Ovary (tissue), 9 donors: Measurements from ENCODE around the gene KRT7. TPM values are rescaled to one million over a fixed set of nuclear protein-coding genes. Genes with fewer than 3 reads are reported as not detected.

Experiments
- DNase-seq, 5 donors: peaks; one replicate each; pipeline ENCODE4 v3.0.0-alpha.2; 2019 to 2020
- H3K27ac ChIP-seq, 2 donors: fragments of 200-600 bp; one replicate each; pipeline versions ENCODE4 v1.5.1 to v1.8.0; 2019 to 2022
- H3K27me3 ChIP-seq: fragments of 200-600 bp; one replicate; pipeline ENCODE4 v1.8.0; 2022
- H3K36me3 ChIP-seq: fragments of 200-600 bp; sonication (generic); one replicate; pipeline ENCODE4 v1.5.1; 2019
- H3K4me1 ChIP-seq: one replicate; pipeline ENCODE4 v1.8.1; 2013; ENCODE audit warnings: mild to moderate bottlenecking, moderate library complexity; ENCODE audit not compliant: insufficient read depth
- H3K4me3 ChIP-seq: fragments of 200-600 bp; sonication (generic); one replicate; pipeline ENCODE4 v1.5.1; 2017
- H3K9me3 ChIP-seq, 2 donors: fragments of 200-600 bp in 1 of 2; sonication (generic) in 1 of 2; one replicate each; pipeline versions ENCODE4 v1.5.1 to v1.8.1; 2013 to 2019; ENCODE audit warnings: mild to moderate bottlenecking in 1 of 2, moderate library complexity in 1 of 2
- CTCF ChIP-seq, 3 donors: fragments of 450-650 bp in 2 of 3; fragments of 200-600 bp in 1 of 3; IDR thresholded peaks; one replicate each; pipeline versions ENCODE4 v1.5.1 to v1.8.0; 2016 to 2022; ENCODE audit warnings: antibody characterized with exemption in 3 of 3, mild to moderate bottlenecking in 1 of 3
- EP300 ChIP-seq: sonication (generic); formaldehyde crosslinking; IDR thresholded peaks from one replicate; pipeline ENCODE4 v1.6.1; 2017; ENCODE audit warnings: antibody characterized with exemption
- POLR2A ChIP-seq: fragments of 450-650 bp; IDR thresholded peaks from one replicate; pipeline ENCODE4 v1.6.1; 2017; ENCODE audit warnings: antibody characterized with exemption, mild to moderate bottlenecking, moderate library complexity
- WGBS, 3 donors: extraction: QIAGEN DNeasy Blood & Tissue Kit in 1 of 3; methylation state at CpG; one replicate each; pipeline versions ENCODE4 v1.1.5 to v1.1.7; 2013 to 2017; 5-methylcytosine and 5-hydroxymethylcytosine counted together
- intact Hi-C, 4 donors: fragments of 100-400 bp; cut with DNase I; formaldehyde crosslinking; loops; one replicate each; pipeline versions ENCODE4 v1.11.0 to v1.15.1; 2022 to 2023
- polyA plus RNA-seq, 2 donors: library from polyadenylated mRNA; stranded (reverse); fragments of 200-250 nt in 1 of 2; fragments of 350-450 nt in 1 of 2; fragmentation: Illumina TruSeq in 1 of 2; extraction: RNeasy Lipid Tissue Mini Kit (QIAGEN cat#74804) in 1 of 2; gene quantifications; one replicate each; pipeline ENCODE4 v1.2.3, GENCODE V29; 2013 to 2014
- total RNA-seq, 7 donors: library from RNA; depleted of rRNA in 2 of 7; stranded (reverse); fragments of >200 nt in 2 of 7; fragmentation: NEBNext Ultra II Directional in 3 of 7; extraction: Animal tissue kit (Norgen Biotek cat#: 25700) in 3 of 7; gene quantifications; one replicate each; pipeline versions ENCODE4 v1.1.0 to v1.2.4, GENCODE V29; 2016 to 2023
- donor health status: DM: no; HTN: no; CAD: no; lungs with moderate emphysema.
- donor health status: DM: no; HTN: no; CAD: no.
- donor health status: Bipolar disorder and iron deficiency.
- donor health status: DM: yes; HTN: yes; CAD: no.
- donor health status: DM: no; HTN: no; CAD: no.
- donor health status: DM: yes; HTN: yes; CAD: no.

Gene KRT7
- total and polyA plus RNA-seq, 9 donors, result 0.37 to 379 (median 22.7) TPM; not detected in 1

GRCh38 chr12:52218001-52218400 lies 15.0 kb upstream of the KRT7 start:
- H3K4me3 ChIP-seq, result no peak overlapping the region
- H3K27ac ChIP-seq, result no peak overlapping the region
- intact Hi-C loops, result no loop called here
- no peaks in the 10 kb centered on the region for H3K36me3 ChIP-seq
- H3K9me3 ChIP-seq, result no peaks in the 10 kb centered on the region
- peaks cover 2% of the 10 kb centered on the region for H3K4me1 ChIP-seq
- TF ChIP-seq POLR2A (no peak), CTCF (IDR thresholded peaks at IDR 0.05) (no peak), EP300 (no peak)
- H3K27me3 ChIP-seq, result no peaks in the 10 kb centered on the region
- 84 to 88% (median 87%) methylated on average over 4 of the region's 4 CpGs for WGBS, 3 donors
- no peak for DNase-seq

GRCh38 chr12:52220477-52220876 lies 12.6 kb upstream of the KRT7 start:
- DNase-seq, result peak in 1 of 5 donors; percentile 1
- Histone ChIP-seq H3K36me3 (no peaks in the 10 kb centered on the region), H3K4me1 (peaks cover 2% of the 10 kb centered on the region), H3K4me3 (no peak overlapping the region), H3K27ac (no peak overlapping the region), H3K27me3 (no peaks in the 10 kb centered on the region), H3K9me3 (no peaks in the 10 kb centered on the region)
- intact Hi-C loops, result no loop called here
- TF ChIP-seq POLR2A (no peak), EP300 (no peak), CTCF (IDR thresholded peaks at IDR 0.05) (no peak)
- WGBS, 3 donors, result 83 to 85% (median 84%) methylated on average over 3 of the region's 3 CpGs

GRCh38 chr12:52221070-52221781 lies 11.8 kb upstream of the KRT7 start:
- intact Hi-C loops, result no loop called here
- Histone ChIP-seq H3K4me3 (no peak overlapping the region), H3K27me3 (no peaks in the 10 kb centered on the region), H3K9me3 (no peaks in the 10 kb centered on the region), H3K27ac (no peak overlapping the region), H3K4me1 (peaks cover 2% of the 10 kb centered on the region), H3K36me3 (no peaks in the 10 kb centered on the region)
- DNase-seq, result no peak
- WGBS, 3 donors, result 77 to 82% (median 77%) methylated on average over 4 of the region's 4 CpGs
- TF ChIP-seq EP300 (no peak), CTCF (IDR thresholded peaks at IDR 0.05) (no peak), POLR2A (no peak)

GRCh38 chr12:52221912-52222457 lies 11.1 kb upstream of the KRT7 start:
- no peaks in the 10 kb centered on the region for H3K36me3 ChIP-seq
- H3K9me3 ChIP-seq, result no peaks in the 10 kb centered on the region
- H3K27ac ChIP-seq, result no peak overlapping the region
- no peaks in the 10 kb centered on the region for H3K27me3 ChIP-seq
- TF ChIP-seq EP300 (no peak), CTCF (IDR thresholded peaks at IDR 0.05) (no peak), POLR2A (no peak)
- intact Hi-C loops, result no loop called here
- no peak overlapping the region for H3K4me3 ChIP-seq
- 15 to 23% (median 16%) methylated on average over 8 of the region's 8 CpGs for WGBS, 3 donors
- H3K4me1 ChIP-seq, result peaks cover 2% of the 10 kb centered on the region
- DNase-seq, result peak in 1 of 5 donors; percentile 10
